OCI-LY3 (cell line): Measurements from ENCODE around the gene ZNF516.

Source experiments
- EZH2phosphoT487 ChIP-seq: fragments of 200-600 bp; shearing (Covaris generic); IDR thresholded peaks from 2 replicates; pipeline ENCODE4 v1.6.1; 2018; ENCODE audit warnings: antibody characterized with exemption, mixed run types, low read depth
- TF ChIP-seq, protein P1 (sequence below): fragments of 200-600, 300-600 bp; sonication (generic); IDR thresholded peaks from 2 replicates; pipeline ENCODE4 v1.5.1; 2014; ENCODE audit warnings: antibody characterized with exemption, low read length, low read depth

DNA sequence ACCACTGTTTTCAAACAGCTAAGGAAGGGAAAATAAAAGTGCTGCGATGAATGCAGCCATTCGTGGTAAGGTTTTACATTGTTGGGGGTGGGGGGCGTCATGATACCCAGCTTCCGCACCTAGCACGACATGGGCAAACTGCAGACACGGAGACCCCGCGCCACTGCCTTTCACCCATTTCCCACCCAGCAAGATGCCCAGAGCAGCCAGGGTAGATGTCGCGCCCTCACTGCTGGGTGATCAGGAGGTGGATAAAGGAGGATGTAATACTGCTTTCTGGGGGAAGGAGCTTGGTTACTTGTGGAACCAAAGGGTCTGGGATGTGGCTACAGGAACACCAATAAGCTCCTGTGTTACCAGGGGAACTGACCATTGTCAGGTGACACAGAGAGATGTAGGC, 138.4 kb downstream of the ZNF516 start:
- no peak for TF ChIP-seq EZH2phosphoT487
- TF ChIP-seq, protein P1, sequence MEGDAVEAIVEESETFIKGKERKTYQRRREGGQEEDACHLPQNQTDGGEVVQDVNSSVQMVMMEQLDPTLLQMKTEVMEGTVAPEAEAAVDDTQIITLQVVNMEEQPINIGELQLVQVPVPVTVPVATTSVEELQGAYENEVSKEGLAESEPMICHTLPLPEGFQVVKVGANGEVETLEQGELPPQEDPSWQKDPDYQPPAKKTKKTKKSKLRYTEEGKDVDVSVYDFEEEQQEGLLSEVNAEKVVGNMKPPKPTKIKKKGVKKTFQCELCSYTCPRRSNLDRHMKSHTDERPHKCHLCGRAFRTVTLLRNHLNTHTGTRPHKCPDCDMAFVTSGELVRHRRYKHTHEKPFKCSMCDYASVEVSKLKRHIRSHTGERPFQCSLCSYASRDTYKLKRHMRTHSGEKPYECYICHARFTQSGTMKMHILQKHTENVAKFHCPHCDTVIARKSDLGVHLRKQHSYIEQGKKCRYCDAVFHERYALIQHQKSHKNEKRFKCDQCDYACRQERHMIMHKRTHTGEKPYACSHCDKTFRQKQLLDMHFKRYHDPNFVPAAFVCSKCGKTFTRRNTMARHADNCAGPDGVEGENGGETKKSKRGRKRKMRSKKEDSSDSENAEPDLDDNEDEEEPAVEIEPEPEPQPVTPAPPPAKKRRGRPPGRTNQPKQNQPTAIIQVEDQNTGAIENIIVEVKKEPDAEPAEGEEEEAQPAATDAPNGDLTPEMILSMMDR, result no peak
